NB4 (cell line): ENCODE data around the gene LUZP2.

Source experiments
- CTCF ChIP-seq: IDR thresholded peaks from one replicate; pipeline ENCODE4 v1.5.1; 2012; ENCODE audit warnings: low read depth, low read length
- MAX ChIP-seq: IDR thresholded peaks from 2 replicates; pipeline ENCODE4 v1.6.1; 2011; ENCODE audit warnings: low read depth, low read length
- MYC ChIP-seq: IDR thresholded peaks from 2 replicates; pipeline ENCODE4 v1.6.1; 2011; ENCODE audit warnings: low read depth, low read length
- POLR2A ChIP-seq: IDR thresholded peaks from 2 replicates; pipeline ENCODE4 v1.6.1; 2011; ENCODE audit warnings: mild to moderate bottlenecking; ENCODE audit not compliant: insufficient read length; ENCODE audit errors: extremely low read depth

GRCh38 chr11:24773322-24773721 is 276.5 kb downstream of the LUZP2 start:
- TF ChIP-seq CTCF, result no peak
- no peak for TF ChIP-seq MAX
- no peak for TF ChIP-seq POLR2A
- no peak for TF ChIP-seq MYC
